Body of pancreas (tissue), 4 donors: ENCODE data around the gene PRKD1.

ENCODE experiments used
- POLR2A ChIP-seq, 3 donors: fragments of 450-650 bp; IDR thresholded peaks; one replicate each; pipeline ENCODE4 v1.6.1; 2016; ENCODE audit warnings: antibody characterized with exemption in 3 of 3, mild to moderate bottlenecking in 2 of 3
- TF ChIP-seq, protein P1 (sequence below), 7 experiments: fragments of 450-650 bp in 4 of 7; fragments of 200-600 bp in 3 of 7; sonication (generic) in 3 of 7; IDR thresholded peaks; one replicate each; pipeline ENCODE4 v1.5.1; 2016 to 2019; ENCODE audit warnings: antibody characterized with exemption in 7 of 7

DNA sequence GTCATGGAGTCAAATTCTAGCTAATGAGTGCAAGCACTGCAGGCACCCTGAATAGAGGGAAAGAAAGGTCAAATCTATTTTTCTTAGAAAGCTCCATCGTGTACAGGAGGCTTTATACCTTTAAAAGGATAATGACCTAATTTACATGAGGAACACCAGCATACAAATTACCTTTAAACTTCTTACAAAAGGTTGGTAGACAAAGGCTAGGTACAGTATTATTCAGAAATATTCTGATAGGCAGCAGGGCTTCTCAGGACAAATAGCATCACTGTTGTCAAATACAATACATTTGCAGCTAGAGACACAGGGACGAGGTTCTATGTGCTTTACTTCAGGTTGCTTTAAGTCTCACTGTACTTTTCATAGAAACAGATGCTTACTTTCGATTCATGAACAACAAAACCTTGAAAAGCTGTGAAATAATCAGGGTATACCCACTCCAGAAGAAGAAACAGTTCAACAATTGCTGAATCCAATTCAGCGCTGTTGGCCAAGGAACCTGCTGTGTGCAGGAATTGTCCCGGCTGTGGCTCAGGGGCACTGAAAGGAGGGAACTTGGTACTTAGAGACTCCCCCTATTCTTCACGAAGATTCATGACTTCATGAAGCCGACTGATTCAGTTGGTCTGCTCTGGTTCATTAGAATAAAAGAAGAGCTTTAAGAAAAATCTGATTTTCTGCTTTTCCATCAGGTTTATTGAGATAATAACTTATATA, 252.9 kb downstream of the PRKD1 start:
- TF ChIP-seq, protein P1, sequence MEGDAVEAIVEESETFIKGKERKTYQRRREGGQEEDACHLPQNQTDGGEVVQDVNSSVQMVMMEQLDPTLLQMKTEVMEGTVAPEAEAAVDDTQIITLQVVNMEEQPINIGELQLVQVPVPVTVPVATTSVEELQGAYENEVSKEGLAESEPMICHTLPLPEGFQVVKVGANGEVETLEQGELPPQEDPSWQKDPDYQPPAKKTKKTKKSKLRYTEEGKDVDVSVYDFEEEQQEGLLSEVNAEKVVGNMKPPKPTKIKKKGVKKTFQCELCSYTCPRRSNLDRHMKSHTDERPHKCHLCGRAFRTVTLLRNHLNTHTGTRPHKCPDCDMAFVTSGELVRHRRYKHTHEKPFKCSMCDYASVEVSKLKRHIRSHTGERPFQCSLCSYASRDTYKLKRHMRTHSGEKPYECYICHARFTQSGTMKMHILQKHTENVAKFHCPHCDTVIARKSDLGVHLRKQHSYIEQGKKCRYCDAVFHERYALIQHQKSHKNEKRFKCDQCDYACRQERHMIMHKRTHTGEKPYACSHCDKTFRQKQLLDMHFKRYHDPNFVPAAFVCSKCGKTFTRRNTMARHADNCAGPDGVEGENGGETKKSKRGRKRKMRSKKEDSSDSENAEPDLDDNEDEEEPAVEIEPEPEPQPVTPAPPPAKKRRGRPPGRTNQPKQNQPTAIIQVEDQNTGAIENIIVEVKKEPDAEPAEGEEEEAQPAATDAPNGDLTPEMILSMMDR (IDR thresholded peaks at IDR 0.05): no peak
- TF ChIP-seq POLR2A (IDR thresholded peaks at IDR 0.05): no peak
